ENCODE results near the gene TEX53. TPM values are rescaled to one million over a fixed set of nuclear protein-coding genes. Genes with fewer than 3 reads are reported as not detected.
A peak's percentile ranks its signal among the peaks of the same experiment; 100 is the strongest.

The TEX53 gene
- total RNA-seq, 4 donors from 2014 or later, result not detected

GRCh38 chr9:114662081-114662989 is 4.7 kb upstream of the TEX53 start:
- intact Hi-C loops (cut with DNase I; ENCODE audit: low total_unique reads), result no loop called here
- TF ChIP-seq POLR2A (IDR thresholded peaks at IDR 0.05), result no peak
- peak in 1 of 3 donors; percentile 21 for TF ChIP-seq CTCF (IDR thresholded peaks at IDR 0.05)
- DNase-seq (ENCODE audit: low spot score in 2 of 2), result no peak
- 41 to 42% methylated on average over 10 of the region's 10 CpGs for whole genome bisulfite sequencing, 2 donors
- no peak overlapping the region for H3K4me3 ChIP-seq (ENCODE audit: low read depth, poor library complexity, severe bottlenecking)

- no peak for DNase-seq (ENCODE audit: low spot score in 2 of 2)
- WGBS, 2 donors, result 85 to 91% methylated on average over 12 of the region's 12 CpGs
- intact Hi-C loops (cut with DNase I; ENCODE audit: low total_unique reads), result no loop called here
- no peak overlapping the region for H3K4me3 ChIP-seq (ENCODE audit: low read depth, poor library complexity, severe bottlenecking)
- TF ChIP-seq POLR2A (IDR thresholded peaks at IDR 0.05) (no peak), CTCF (IDR thresholded peaks at IDR 0.05) (no peak)
Measured at GRCh38 chr9:114656301-114656700, 1.3 kb downstream of the TEX53 start.

GRCh38 chr9:114655689-114656088 is 1.9 kb downstream of the TEX53 start:
- H3K4me3 ChIP-seq (ENCODE audit: low read depth, poor library complexity, severe bottlenecking), result no peak overlapping the region
- intact Hi-C loops (cut with DNase I; ENCODE audit: low total_unique reads), result no loop called here
- DNase-seq (ENCODE audit: low spot score in 2 of 2), result no peak
- 77 to 85% methylated on average over 8 of the region's 8 CpGs for WGBS, 2 donors
- TF ChIP-seq CTCF (IDR thresholded peaks at IDR 0.05) (no peak), POLR2A (IDR thresholded peaks at IDR 0.05) (no peak)

GRCh38 chr9:114653556-114654159 is 3.9 kb downstream of the TEX53 start:
- intact Hi-C loops (cut with DNase I; ENCODE audit: low total_unique reads), result loop anchor here (5.0 kb wide), 1 partner anchor 246 kb away; no protein-coding TSS in a partner anchor
- TF ChIP-seq CTCF (IDR thresholded peaks at IDR 0.05) (peak in 1 of 3 donors; percentile 75), POLR2A (IDR thresholded peaks at IDR 0.05) (no peak)
- WGBS, 2 donors, result 34 to 35% methylated on average over 6 of the region's 6 CpGs
- H3K4me3 ChIP-seq (ENCODE audit: low read depth, poor library complexity, severe bottlenecking), result no peak overlapping the region
- peak; percentile 71 to 93 for DNase-seq (ENCODE audit: low spot score in 2 of 2)

- intact Hi-C loops (cut with DNase I; ENCODE audit: low total_unique reads), result loop anchor here (5.0 kb wide), 1 partner anchor 246 kb away; no protein-coding TSS in a partner anchor
- TF ChIP-seq POLR2A (IDR thresholded peaks at IDR 0.05) (no peak), CTCF (IDR thresholded peaks at IDR 0.05) (no peak)
- DNase-seq (ENCODE audit: low spot score in 2 of 2), result no peak
- WGBS, 2 donors, result 63 to 74% methylated on average over 2 of the region's 2 CpGs
- no peak overlapping the region for H3K4me3 ChIP-seq (ENCODE audit: low read depth, poor library complexity, severe bottlenecking)
Measured at GRCh38 chr9:114652776-114653555, 4.6 kb downstream of the TEX53 start.

Measured in lower leg skin (tissue), 4 donors.